Omental fat pad (tissue), 4 donors: ENCODE data around the gene MCRIP2. TPM values are rescaled to one million over a fixed set of nuclear protein-coding genes. Genes with fewer than 3 reads are reported as not detected.
A peak's percentile ranks its signal among the peaks of the same experiment; 100 is the strongest.

Source experiments
- ATAC-seq: fragments of 150-250 bp; one replicate; pipeline ENCODE4 v1.9.1; 2016; ENCODE audit warnings: mild to moderate bottlenecking, moderate library complexity; ENCODE audit not compliant: low FRiP score
- DNase-seq: peaks from one replicate; pipeline ENCODE4 v3.0.0-alpha.2; 2019; ENCODE audit warnings: low spot score
- total RNA-seq, 4 donors: library from RNA; depleted of rRNA; stranded (reverse); fragments of >200 nt; gene quantifications; one replicate each; pipeline ENCODE4 v1.1.0, GENCODE V29; 2016
- TF ChIP-seq, protein P1 (sequence below), 3 donors: fragments of 450-650 bp; IDR thresholded peaks; one replicate each; pipeline ENCODE4 v1.5.1; 2016 to 2017; ENCODE audit warnings: antibody characterized with exemption in 3 of 3, mild to moderate bottlenecking in 3 of 3, moderate library complexity in 2 of 3

The MCRIP2 gene
- total RNA-seq, 4 donors from 2014 or later = 33.3 to 54.7 (median 41.3) TPM

DNA sequence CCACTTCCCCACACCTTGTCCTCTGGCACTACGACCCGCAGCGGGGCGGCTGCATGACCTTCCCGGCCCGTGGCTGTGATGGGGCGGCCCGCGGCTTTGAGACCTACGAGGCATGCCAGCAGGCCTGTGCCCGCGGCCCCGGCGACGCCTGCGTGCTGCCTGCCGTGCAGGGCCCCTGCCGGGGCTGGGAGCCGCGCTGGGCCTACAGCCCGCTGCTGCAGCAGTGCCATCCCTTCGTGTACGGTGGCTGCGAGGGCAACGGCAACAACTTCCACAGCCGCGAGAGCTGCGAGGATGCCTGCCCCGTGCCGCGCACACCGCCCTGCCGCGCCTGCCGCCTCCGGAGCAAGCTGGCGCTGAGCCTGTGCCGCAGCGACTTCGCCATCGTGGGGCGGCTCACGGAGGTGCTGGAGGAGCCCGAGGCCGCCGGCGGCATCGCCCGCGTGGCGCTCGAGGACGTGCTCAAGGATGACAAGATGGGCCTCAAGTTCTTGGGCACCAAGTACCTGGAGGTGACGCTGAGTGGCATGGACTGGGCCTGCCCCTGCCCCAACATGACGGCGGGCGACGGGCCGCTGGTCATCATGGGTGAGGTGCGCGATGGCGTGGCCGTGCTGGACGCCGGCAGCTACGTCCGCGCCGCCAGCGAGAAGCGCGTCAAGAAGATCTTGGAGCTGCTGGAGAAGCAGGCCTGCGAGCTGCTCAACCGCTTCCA, 8.1 kb upstream of the MCRIP2 start:
- TF ChIP-seq, protein P1, sequence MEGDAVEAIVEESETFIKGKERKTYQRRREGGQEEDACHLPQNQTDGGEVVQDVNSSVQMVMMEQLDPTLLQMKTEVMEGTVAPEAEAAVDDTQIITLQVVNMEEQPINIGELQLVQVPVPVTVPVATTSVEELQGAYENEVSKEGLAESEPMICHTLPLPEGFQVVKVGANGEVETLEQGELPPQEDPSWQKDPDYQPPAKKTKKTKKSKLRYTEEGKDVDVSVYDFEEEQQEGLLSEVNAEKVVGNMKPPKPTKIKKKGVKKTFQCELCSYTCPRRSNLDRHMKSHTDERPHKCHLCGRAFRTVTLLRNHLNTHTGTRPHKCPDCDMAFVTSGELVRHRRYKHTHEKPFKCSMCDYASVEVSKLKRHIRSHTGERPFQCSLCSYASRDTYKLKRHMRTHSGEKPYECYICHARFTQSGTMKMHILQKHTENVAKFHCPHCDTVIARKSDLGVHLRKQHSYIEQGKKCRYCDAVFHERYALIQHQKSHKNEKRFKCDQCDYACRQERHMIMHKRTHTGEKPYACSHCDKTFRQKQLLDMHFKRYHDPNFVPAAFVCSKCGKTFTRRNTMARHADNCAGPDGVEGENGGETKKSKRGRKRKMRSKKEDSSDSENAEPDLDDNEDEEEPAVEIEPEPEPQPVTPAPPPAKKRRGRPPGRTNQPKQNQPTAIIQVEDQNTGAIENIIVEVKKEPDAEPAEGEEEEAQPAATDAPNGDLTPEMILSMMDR (IDR thresholded peaks at IDR 0.05) = no peak
- DNase-seq = no peak
- ATAC-seq = no peak

DNA sequence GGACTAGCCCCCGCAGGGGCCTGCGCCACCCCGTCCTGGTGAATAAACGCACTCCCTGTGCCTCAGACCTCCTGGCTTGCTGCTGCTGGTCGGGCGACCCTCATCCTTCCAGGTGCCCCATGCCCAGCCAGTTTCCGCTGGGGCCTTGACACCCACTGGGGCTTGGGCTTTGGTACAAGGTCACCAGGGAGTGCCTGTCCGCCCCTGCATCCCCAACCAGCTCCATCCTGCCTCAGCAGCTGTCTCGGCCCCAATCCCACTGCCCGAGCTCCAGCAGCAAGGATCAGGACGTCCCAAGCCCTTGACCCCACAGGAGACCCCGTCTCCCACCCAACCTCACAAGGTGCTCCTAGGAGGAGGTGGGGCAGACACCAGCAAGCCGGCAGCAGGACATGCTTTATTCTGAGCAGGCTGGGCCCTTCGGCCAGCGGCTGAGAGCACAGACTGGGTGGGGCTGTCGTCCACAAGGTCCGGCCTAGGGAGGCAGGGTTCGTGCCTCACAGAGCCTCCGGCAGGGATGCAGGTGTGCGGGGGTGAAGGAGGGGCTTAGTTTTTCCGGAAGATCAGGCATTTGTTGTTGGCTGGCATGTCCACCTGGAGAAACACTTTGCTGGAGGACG, 7.5 kb upstream of the MCRIP2 start:
- ATAC-seq = no peak
- TF ChIP-seq, protein P1 (IDR thresholded peaks at IDR 0.05) = no peak

DNA sequence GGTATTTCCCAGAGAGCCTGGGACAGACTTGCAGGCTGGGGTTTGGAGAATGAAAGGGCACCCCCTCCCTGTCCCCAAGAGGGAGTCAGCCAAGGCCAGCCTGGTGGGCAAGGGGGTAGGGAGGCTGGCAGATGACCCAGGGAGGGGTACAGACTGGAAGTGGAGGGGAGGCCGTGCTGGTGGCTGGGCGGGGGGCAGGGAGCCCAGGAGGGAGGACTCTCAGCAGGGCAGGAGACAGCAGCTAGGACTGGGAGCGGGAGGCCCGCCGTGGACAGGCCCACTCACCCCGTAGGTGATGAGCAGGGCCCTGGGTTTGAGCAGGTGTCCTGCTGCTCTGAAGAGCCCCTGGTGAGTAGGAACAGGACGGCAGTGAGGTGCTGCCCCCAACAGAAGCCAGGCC, 6.6 kb upstream of the MCRIP2 start:
- DNase-seq (no peak), ATAC-seq (no peak)
- TF ChIP-seq, protein P1 (IDR thresholded peaks at IDR 0.05) = no peak

More for the DNA sequence above, 7.5 kb upstream of the MCRIP2 start:
- no peak for DNase-seq

DNA sequence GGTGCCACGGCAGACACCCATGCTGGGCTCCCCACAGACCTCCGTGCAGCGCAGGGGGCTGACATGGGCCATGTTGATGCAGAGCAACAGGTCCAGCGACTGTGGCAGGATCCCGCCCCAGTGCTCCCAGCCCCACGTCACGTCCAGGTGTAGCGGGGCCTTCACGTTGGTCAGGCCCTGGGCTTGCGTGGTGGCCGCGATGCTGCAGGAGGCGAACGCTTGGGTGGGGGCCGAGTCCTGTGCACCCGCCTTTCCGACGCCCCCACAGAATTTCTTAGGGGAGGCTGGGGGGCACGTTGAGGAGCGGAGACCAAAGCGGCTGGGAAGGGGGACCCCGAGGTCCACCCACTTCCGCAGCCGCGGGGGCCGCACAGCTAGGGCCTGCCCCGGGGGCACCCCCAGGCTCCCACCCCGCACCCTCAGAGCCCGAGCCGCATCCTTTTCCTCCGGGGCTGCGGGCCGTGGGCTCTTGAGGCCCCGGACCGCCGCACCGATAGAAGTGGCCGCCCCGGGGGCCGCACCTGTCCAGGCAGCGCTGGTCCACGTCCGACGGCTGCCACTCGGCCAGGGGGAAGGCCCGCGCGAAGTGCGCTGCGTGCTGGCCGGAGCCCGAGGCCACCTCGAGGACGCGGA, 5.9 kb upstream of the MCRIP2 start:
- DNase-seq (no peak), ATAC-seq (peak; percentile 0)
- TF ChIP-seq, protein P1 (IDR thresholded peaks at IDR 0.05) = no peak

DNA sequence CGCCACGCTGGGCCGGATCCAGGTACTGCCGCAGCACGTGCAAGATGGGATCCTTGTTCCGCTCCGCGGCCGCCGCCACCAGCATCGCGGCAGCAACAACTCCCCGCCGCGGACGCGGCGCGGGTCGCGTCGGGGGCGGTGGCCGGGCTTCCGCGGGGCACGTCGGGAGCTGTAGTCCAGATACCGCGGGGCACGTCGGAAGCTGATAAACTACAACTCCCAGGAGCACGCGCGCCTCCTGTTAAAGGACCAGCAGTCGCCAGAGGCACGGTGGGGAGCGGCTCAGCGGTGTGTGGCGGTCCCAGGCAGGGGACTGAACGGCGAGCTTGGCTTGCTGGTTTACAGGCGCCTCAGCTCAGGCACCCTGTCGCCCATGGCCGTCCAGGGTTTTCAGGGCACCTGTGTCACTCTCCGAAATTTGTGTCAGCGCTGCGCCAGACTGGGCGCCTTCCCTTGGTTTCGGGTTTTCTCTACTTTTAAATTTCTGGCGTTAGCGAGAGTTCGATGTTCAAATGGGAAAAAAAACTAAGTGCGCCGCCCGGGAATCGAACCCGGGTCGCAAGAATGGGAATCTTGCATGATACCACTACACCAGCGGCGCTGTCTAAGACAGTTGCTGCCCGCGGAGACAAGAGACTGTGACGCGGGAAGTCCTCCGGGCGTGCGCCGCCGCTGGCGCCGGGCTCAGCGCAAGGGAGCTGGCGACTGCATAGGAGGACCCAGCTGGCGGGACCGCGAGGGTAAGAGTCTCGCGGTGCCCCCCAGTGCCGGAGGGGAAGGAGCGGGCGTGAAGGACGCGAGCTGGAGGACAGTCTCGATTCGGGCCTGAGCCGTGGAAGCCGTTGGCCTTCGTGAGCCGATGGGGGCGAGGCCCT, 5.2 kb upstream of the MCRIP2 start, which contains the start of gene METTL26:
METTL26 (minus strand) TSS at position 100 of the 875 bp plus-strand sequence; CDS start at position 85, 15 bp downstream.
- DNase-seq (peak; percentile 95), ATAC-seq (peak; percentile 77)
- TF ChIP-seq, protein P1 (IDR thresholded peaks at IDR 0.05) = no peak
